ENCODE data around the gene POLA1.

- TF ChIP-seq, protein P1, sequence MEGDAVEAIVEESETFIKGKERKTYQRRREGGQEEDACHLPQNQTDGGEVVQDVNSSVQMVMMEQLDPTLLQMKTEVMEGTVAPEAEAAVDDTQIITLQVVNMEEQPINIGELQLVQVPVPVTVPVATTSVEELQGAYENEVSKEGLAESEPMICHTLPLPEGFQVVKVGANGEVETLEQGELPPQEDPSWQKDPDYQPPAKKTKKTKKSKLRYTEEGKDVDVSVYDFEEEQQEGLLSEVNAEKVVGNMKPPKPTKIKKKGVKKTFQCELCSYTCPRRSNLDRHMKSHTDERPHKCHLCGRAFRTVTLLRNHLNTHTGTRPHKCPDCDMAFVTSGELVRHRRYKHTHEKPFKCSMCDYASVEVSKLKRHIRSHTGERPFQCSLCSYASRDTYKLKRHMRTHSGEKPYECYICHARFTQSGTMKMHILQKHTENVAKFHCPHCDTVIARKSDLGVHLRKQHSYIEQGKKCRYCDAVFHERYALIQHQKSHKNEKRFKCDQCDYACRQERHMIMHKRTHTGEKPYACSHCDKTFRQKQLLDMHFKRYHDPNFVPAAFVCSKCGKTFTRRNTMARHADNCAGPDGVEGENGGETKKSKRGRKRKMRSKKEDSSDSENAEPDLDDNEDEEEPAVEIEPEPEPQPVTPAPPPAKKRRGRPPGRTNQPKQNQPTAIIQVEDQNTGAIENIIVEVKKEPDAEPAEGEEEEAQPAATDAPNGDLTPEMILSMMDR (IDR thresholded peaks at IDR 0.05; ENCODE audit: insufficient read depth, low read length) = no peak
- TF ChIP-seq GABPA (IDR thresholded peaks at IDR 0.05; ENCODE audit: low read depth) = no peak
- no peak for TF ChIP-seq SPI1 (IDR thresholded peaks at IDR 0.05; ENCODE audit: borderline replicate concordance, low read depth)
- no peak for TF ChIP-seq POLR2AphosphoS5 (IDR thresholded peaks at IDR 0.05; ENCODE audit: low read depth)
These were observed 67.6 kb downstream of the POLA1 start for GRCh38 chrX:24761306-24761705.

All from HL-60 (cell line).